Stimulated activated CD4-positive, alpha-beta T cell treated with anti-CD3 and anti-CD28 coated beads, Interleukin-1b, Interleukin-23, amount 100 ng/mL, for 24 hours (primary cell): ENCODE measurements around the gene YAP1.
"Not testable (repeated sequence)": the region's sequence is repeated elsewhere in the genome, so short reads cannot be mapped to it uniquely, and the experiment has no call there.

Experiments used
- DNase-seq, 4 experiments: peaks; one replicate each; pipeline ENCODE4 v3.0.0-alpha.2; 2020; ENCODE audit warnings: low read depth in 4 of 4, low spot score in 1 of 4

Gene YAP1

GRCh38 chr11:102238391-102238821 is 128.2 kb downstream of the YAP1 start:
- DNase-seq = no peak

- DNase-seq = no peak
These were observed 129.2 kb downstream of the YAP1 start for GRCh38 chr11:102239448-102239847.

GRCh38 chr11:102239911-102240310 is 129.7 kb downstream of the YAP1 start:
- DNase-seq = no peak

GRCh38 chr11:102240502-102240901 is 130.3 kb downstream of the YAP1 start:
- DNase-seq = no peak

GRCh38 chr11:102241026-102241425 is 130.8 kb downstream of the YAP1 start:
- no peak for DNase-seq

- DNase-seq = no peak
These were observed 133.2 kb downstream of the YAP1 start for GRCh38 chr11:102243399-102243884.

- no peak for DNase-seq
These were observed 134.6 kb downstream of the YAP1 start for GRCh38 chr11:102244681-102245409.

GRCh38 chr11:102251423-102251822 is 141.2 kb downstream of the YAP1 start:
- no peak for DNase-seq

GRCh38 chr11:102252339-102252891 is 142.2 kb downstream of the YAP1 start:
- DNase-seq = no peak

GRCh38 chr11:102253020-102253715 is 142.9 kb downstream of the YAP1 start:
- no peak for DNase-seq

- no peak for DNase-seq
These were observed 143.8 kb downstream of the YAP1 start for GRCh38 chr11:102254047-102254446.

GRCh38 chr11:102256251-102256650 is 146.0 kb downstream of the YAP1 start:
- DNase-seq = no peak

GRCh38 chr11:102260241-102260640 is 150.0 kb downstream of the YAP1 start:
- DNase-seq = no peak

GRCh38 chr11:102263379-102264003 is 153.2 kb downstream of the YAP1 start:
- no peak for DNase-seq

GRCh38 chr11:102264704-102265103 is 154.5 kb downstream of the YAP1 start:
- not testable (repeated sequence) for DNase-seq

- DNase-seq = no peak
These were observed 155.9 kb downstream of the YAP1 start for GRCh38 chr11:102266099-102266498.

- DNase-seq = no peak
These were observed 157.4 kb downstream of the YAP1 start for GRCh38 chr11:102267609-102268008.

GRCh38 chr11:102268083-102268984 is 158.1 kb downstream of the YAP1 start:
- DNase-seq = peak; percentile 40 to 65 (median 58)

- no peak for DNase-seq
These were observed 158.8 kb downstream of the YAP1 start for GRCh38 chr11:102268985-102269470.

GRCh38 chr11:102269927-102270326 is 159.7 kb downstream of the YAP1 start:
- DNase-seq = no peak
